DOHH2 (cell line): ENCODE measurements around the gene KNSTRN.

Experiments used
- H3F3A ChIP-seq: fragments of 200-600 bp; sonication (generic), shearing (Covaris generic); 2 replicates; pipeline ENCODE4 v1.6.0; 2016; ENCODE audit warnings: antibody characterized with exemption, mild to moderate bottlenecking; ENCODE audit not compliant: control insufficient read depth, insufficient read depth
- H3K27ac ChIP-seq: fragments of 200-600 bp; sonication (generic); 2 replicates; pipeline ENCODE4 v1.5.1; 2014; ENCODE audit warnings: low read depth, mild to moderate bottlenecking, low read length, moderate library complexity
- H3K27me3 ChIP-seq: fragments of 200-600 bp; sonication (generic); 2 replicates; pipeline ENCODE4 v1.6.1; 2014; ENCODE audit warnings: mild to moderate bottlenecking, low read length, mixed read lengths; ENCODE audit not compliant: control insufficient read depth
- H3K36me3 ChIP-seq: fragments of 200-600 bp; sonication (generic); 2 replicates; pipeline ENCODE4 v1.6.1; 2014; ENCODE audit warnings: mild to moderate bottlenecking, low read length, moderate library complexity, mixed read lengths; ENCODE audit not compliant: control insufficient read depth
- H3K4me1 ChIP-seq: fragments of 200-600 bp; sonication (generic); 2 replicates; pipeline ENCODE4 v1.6.1; 2014; ENCODE audit warnings: mild to moderate bottlenecking, low read length, mixed read lengths; ENCODE audit not compliant: control insufficient read depth
- H3K4me2 ChIP-seq: fragments of 200-600 bp; sonication (generic); 2 replicates; pipeline ENCODE4 v1.6.0; 2014; ENCODE audit warnings: mild to moderate bottlenecking, low read length, moderate library complexity
- H3K4me3 ChIP-seq: fragments of 200-600 bp; sonication (generic); 2 replicates; pipeline ENCODE4 v1.5.1; 2014; ENCODE audit warnings: mild to moderate bottlenecking, low read length, mixed read lengths
- H3K79me2 ChIP-seq: fragments of 200-600 bp; sonication (generic); 2 replicates; pipeline ENCODE4 v1.6.1; 2014; ENCODE audit warnings: mild to moderate bottlenecking, low read length, mixed read lengths; ENCODE audit not compliant: control insufficient read depth
- H3K9me2 ChIP-seq: fragments of 200-600 bp; sonication (generic); replicated peaks from 2 replicates; pipeline ENCODE4 v1.6.1; 2014; ENCODE audit warnings: mild to moderate bottlenecking, low read length, mixed read lengths; ENCODE audit not compliant: control insufficient read depth
- H3K9me3 ChIP-seq: fragments of 200-600 bp; sonication (generic); 2 replicates; pipeline ENCODE4 v1.6.1; 2014; ENCODE audit warnings: antibody characterized with exemption, low read length, mixed read lengths; ENCODE audit not compliant: control insufficient read depth, insufficient read depth
- H4K20me1 ChIP-seq: fragments of 200-600 bp; sonication (generic); 2 replicates; pipeline ENCODE4 v1.6.0; 2014; ENCODE audit warnings: low read depth, mild to moderate bottlenecking, antibody characterized with exemption, low read length, moderate library complexity; ENCODE audit not compliant: control insufficient read depth, insufficient read depth
- CTCF ChIP-seq: fragments of 200-600 bp; sonication (generic); IDR thresholded peaks from one replicate; pipeline ENCODE4 v1.5.1; 2014; ENCODE audit warnings: antibody characterized with exemption, mild to moderate bottlenecking, low read depth, low read length; ENCODE audit not compliant: poor library complexity, severe bottlenecking
- EZH2phosphoT487 ChIP-seq: fragments of 200-600 bp; sonication (generic); IDR thresholded peaks from 2 replicates; pipeline ENCODE4 v1.6.1; 2017; ENCODE audit warnings: borderline replicate concordance, mild to moderate bottlenecking, antibody characterized with exemption, low read length, moderate library complexity, mixed read lengths

KNSTRN gene

GRCh38 chr15:40354408-40355171 is 27.9 kb upstream of the KNSTRN start:
- no peak overlapping the region for H3K4me2 ChIP-seq
- no peaks in the 10 kb centered on the region for H4K20me1 ChIP-seq

GRCh38 chr15:40355976-40356585 is 26.4 kb upstream of the KNSTRN start:
- Histone ChIP-seq H3K4me2 (no peak overlapping the region), H3K4me3 (no peak overlapping the region), H3K36me3 (no peaks in the 10 kb centered on the region), H3K79me2 (no peaks in the 10 kb centered on the region), H4K20me1 (no peaks in the 10 kb centered on the region), H3K4me1 (peaks cover 12% of the 10 kb centered on the region), H3K9me3 (no peaks in the 10 kb centered on the region), H3F3A (no peaks in the 10 kb centered on the region), H3K27me3 (peaks cover 8% of the 10 kb centered on the region; the same call in 1 of the 2 replicates), H3K9me2 (no peaks in the 10 kb centered on the region), H3K27ac (no peak overlapping the region)
- TF ChIP-seq EZH2phosphoT487 (no peak), CTCF (no peak)

More at GRCh38 chr15:40354408-40355171, 27.9 kb upstream of the KNSTRN start:
- Histone ChIP-seq H3K9me2 (no peaks in the 10 kb centered on the region), H3K27me3 (peaks cover 8% of the 10 kb centered on the region; the same call in 1 of the 2 replicates), H3K36me3 (no peaks in the 10 kb centered on the region), H3K79me2 (no peaks in the 10 kb centered on the region), H3K4me3 (no peak overlapping the region), H3K27ac (no peak overlapping the region), H3F3A (no peaks in the 10 kb centered on the region), H3K4me1 (peaks cover 12% of the 10 kb centered on the region), H3K9me3 (no peaks in the 10 kb centered on the region)
- TF ChIP-seq CTCF, result peak; percentile 54
- no peak for TF ChIP-seq EZH2phosphoT487

- H3K4me2 ChIP-seq, result peak overlapping the region; percentile 83
- H3K27ac ChIP-seq, result no peak overlapping the region
- peaks cover 8% of the 10 kb centered on the region; the same call in 1 of the 2 replicates for H3K27me3 ChIP-seq
- H3K4me3 ChIP-seq, result peak overlapping the region; percentile 75
- H3K9me3 ChIP-seq, result no peaks in the 10 kb centered on the region
- H4K20me1 ChIP-seq, result no peaks in the 10 kb centered on the region
- no peaks in the 10 kb centered on the region for H3F3A ChIP-seq
- peaks cover 12% of the 10 kb centered on the region for H3K4me1 ChIP-seq
- H3K36me3 ChIP-seq, result no peaks in the 10 kb centered on the region
- TF ChIP-seq CTCF (no peak), EZH2phosphoT487 (no peak)
- H3K9me2 ChIP-seq, result no peaks in the 10 kb centered on the region
- H3K79me2 ChIP-seq, result no peaks in the 10 kb centered on the region
Measured at GRCh38 chr15:40357246-40357645, 25.3 kb upstream of the KNSTRN start.
